ENCODE results near the gene ANGPTL8. TPM values are rescaled to one million over a fixed set of nuclear protein-coding genes. Genes with fewer than 3 reads are reported as not detected.

The ANGPTL8 gene
- total and polyA plus RNA-seq, 2 of the 4 experiments (the other 2 are of a cell fraction) = not detected

DNA sequence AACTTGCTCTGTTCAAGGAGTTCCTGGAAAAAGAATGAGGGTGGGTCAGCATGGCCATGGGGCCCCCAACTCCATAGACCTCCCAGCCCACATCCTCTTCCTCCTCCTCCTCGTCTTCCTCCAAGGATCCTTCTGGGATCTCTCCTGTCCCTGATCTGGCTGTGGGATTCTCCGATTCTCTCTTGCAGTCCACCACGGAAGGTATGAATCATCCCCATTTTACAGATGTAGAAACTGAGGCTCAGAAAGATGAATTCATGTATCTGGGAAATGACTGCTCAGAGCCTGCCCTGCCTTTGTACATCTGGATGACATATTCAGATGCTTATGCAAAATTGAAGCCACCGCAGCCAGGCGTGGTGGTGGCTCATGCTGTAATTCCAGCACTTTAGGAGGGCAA, 39.9 kb upstream of the ANGPTL8 start:
- CTCF ChIA-PET = no interaction called here
- TF ChIP-seq RCOR1 (IDR thresholded peaks at IDR 0.05; ENCODE audit: insufficient replicate concordance, low read length) (no peak), MXI1 (IDR thresholded peaks at IDR 0.05; ENCODE audit: borderline replicate concordance, low read depth, low read length) (no peak), BHLHE40 (IDR thresholded peaks at IDR 0.05; ENCODE audit: low read depth, low read length) (no peak), RFX5 (IDR thresholded peaks at IDR 0.05; ENCODE audit: low read depth, low read length) (no peak), CHD1 (IDR thresholded peaks at IDR 0.05; ENCODE audit: low read depth, low read length) (no peak), RAD21 (IDR thresholded peaks at IDR 0.05; ENCODE audit: low read length) (no peak), MAZ (IDR thresholded peaks at IDR 0.05; ENCODE audit: borderline replicate concordance, low read depth, low read length) (no peak), POLR2A (IDR thresholded peaks at IDR 0.05; ENCODE audit: low read depth, low read length) (no peak), CEBPB (IDR thresholded peaks at IDR 0.05; ENCODE audit: low read depth, low read length) (no peak), NFE2L2 (IDR thresholded peaks at IDR 0.05; ENCODE audit: low read depth, low read length) (no peak), MAFK (IDR thresholded peaks at IDR 0.05; ENCODE audit: low read depth, low read length) (no peak), FOS (IDR thresholded peaks at IDR 0.05; ENCODE audit: low read depth, low read length) (no peak), USF2 (IDR thresholded peaks at IDR 0.05; ENCODE audit: low read depth, low read length) (no peak)
- TF ChIP-seq, protein P1, sequence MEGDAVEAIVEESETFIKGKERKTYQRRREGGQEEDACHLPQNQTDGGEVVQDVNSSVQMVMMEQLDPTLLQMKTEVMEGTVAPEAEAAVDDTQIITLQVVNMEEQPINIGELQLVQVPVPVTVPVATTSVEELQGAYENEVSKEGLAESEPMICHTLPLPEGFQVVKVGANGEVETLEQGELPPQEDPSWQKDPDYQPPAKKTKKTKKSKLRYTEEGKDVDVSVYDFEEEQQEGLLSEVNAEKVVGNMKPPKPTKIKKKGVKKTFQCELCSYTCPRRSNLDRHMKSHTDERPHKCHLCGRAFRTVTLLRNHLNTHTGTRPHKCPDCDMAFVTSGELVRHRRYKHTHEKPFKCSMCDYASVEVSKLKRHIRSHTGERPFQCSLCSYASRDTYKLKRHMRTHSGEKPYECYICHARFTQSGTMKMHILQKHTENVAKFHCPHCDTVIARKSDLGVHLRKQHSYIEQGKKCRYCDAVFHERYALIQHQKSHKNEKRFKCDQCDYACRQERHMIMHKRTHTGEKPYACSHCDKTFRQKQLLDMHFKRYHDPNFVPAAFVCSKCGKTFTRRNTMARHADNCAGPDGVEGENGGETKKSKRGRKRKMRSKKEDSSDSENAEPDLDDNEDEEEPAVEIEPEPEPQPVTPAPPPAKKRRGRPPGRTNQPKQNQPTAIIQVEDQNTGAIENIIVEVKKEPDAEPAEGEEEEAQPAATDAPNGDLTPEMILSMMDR (conservative IDR thresholded peaks at IDR 0.05; ENCODE audit: low read depth, low read length) = no peak
- TF ChIP-seq, protein P2, sequence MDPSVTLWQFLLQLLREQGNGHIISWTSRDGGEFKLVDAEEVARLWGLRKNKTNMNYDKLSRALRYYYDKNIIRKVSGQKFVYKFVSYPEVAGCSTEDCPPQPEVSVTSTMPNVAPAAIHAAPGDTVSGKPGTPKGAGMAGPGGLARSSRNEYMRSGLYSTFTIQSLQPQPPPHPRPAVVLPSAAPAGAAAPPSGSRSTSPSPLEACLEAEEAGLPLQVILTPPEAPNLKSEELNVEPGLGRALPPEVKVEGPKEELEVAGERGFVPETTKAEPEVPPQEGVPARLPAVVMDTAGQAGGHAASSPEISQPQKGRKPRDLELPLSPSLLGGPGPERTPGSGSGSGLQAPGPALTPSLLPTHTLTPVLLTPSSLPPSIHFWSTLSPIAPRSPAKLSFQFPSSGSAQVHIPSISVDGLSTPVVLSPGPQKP (IDR thresholded peaks at IDR 0.05; ENCODE audit: borderline replicate concordance, low read depth, low read length) = no peak

More for the DNA sequence above, 39.9 kb upstream of the ANGPTL8 start:
- Histone ChIP-seq H2BK5ac (ENCODE audit: low read depth, low read length, poor library complexity, severe bottlenecking) (no peak overlapping the region), H3K27ac (ENCODE audit: insufficient read depth, low read length) (no peak overlapping the region), H3K4me1 (ENCODE audit: control insufficient read depth, insufficient read depth, low read length) (peaks cover 24% of the 10 kb centered on the region), H2BK15ac (ENCODE audit: low read depth, low read length) (no peak overlapping the region), H3K79me1 (ENCODE audit: low read depth in 1 of 2, low read length in 2 of 2) (peaks cover 24 to 47% of the 10 kb centered on the region in 2 experiments), H4K8ac (ENCODE audit: low read depth in 2 of 2, low read length in 2 of 2) (no peak overlapping the region), H3K14ac (replicated peaks; ENCODE audit: low read depth, low read length) (no peak overlapping the region), H2AK5ac (ENCODE audit: low read depth, low read length) (peak overlapping the region; percentile 34; the same call in 1 of the 2 replicates), H4K91ac (ENCODE audit: insufficient read depth, low read depth, low read length) (peak overlapping the region; percentile 39; the same call in 1 of the 2 replicates), H4K5ac (ENCODE audit: low read depth, low read length) (no peak overlapping the region), H2BK120ac (ENCODE audit: low read depth, low read length) (no peak overlapping the region), H3K4me3 (ENCODE audit: insufficient read depth, low read depth, low read length) (no peak overlapping the region), H2AK9ac (replicated peaks; ENCODE audit: low read depth, low read length, poor library complexity) (no peak overlapping the region), H4K20me1 (ENCODE audit: insufficient read depth, low read length) (peaks cover 5% of the 10 kb centered on the region; the same call in 1 of the 2 replicates), H3K56ac (ENCODE audit: extremely low read depth, insufficient read depth, low read length) (no peak overlapping the region), H3K4ac (ENCODE audit: low read depth, low read length) (no peak overlapping the region), H3K36me3 (ENCODE audit: control insufficient read depth, insufficient read depth, low read length) (peaks cover 12% of the 10 kb centered on the region), H3K9me3 (ENCODE audit: control insufficient read depth, insufficient read depth, low read length) (no peaks in the 10 kb centered on the region), H2AFZ (replicated peaks; ENCODE audit: low read length, poor library complexity) (no peak overlapping the region), H3K9ac (ENCODE audit: low read depth, low read length) (no peak overlapping the region), H3K9me1 (ENCODE audit: insufficient read depth, low read length) (peaks cover 16% of the 10 kb centered on the region), H3K27me3 (ENCODE audit: control insufficient read depth, insufficient read depth, low read length) (no peaks in the 10 kb centered on the region), H3K23ac (ENCODE audit: low read depth, low read length) (no peak overlapping the region), H3K4me2 (ENCODE audit: low read depth, low read length) (no peak overlapping the region), H3K18ac (ENCODE audit: low read depth, low read length) (no peak overlapping the region), H2BK20ac (ENCODE audit: low read depth, low read length) (0 out of 2 replicates have a peak overlapping the region, but pooled peaks have one; percentile 6)
- dilution Hi-C loops (cut with HindIII; ENCODE audit: low sequenced_read_pairs, unreplicated experiment) = no loop called here
- intact Hi-C loops (cut with micrococcal nuclease) = no loop called here
- 80% methylated on average over 2 of the region's 5 CpGs; no CpG with 5 or more reads in 1 of the 2 experiments for WGBS, 2 experiments (ENCODE audit: extremely low coverage in 2 of 2, insufficient read length in 1 of 2)
- in situ Hi-C loops (cut with MboI; ENCODE audit: low sequenced_read_pairs) = no loop called here
- BruUV-seq (replicated peaks) = no TSS peak
- POLR2A ChIA-PET (ENCODE audit: unreplicated experiment) = no interaction called here
- ATAC-seq (ENCODE audit: low read depth) = no peak
- DNase-seq = no peak

All from IMR-90 (cell line).